HCT116 (cell line): ENCODE results near the gene HERC6.

Experiments used
- EZH2 ChIP-seq: fragments of 200-600 bp; sonication (generic); IDR thresholded peaks from 2 replicates; pipeline ENCODE4 v1.6.1; 2017; ENCODE audit warnings: antibody characterized with exemption, mixed run types
- RAD21 ChIP-seq: IDR thresholded peaks from 2 replicates; pipeline ENCODE4 v1.6.1; 2012; ENCODE audit warnings: low read depth, mild to moderate bottlenecking
- TF ChIP-seq, protein P1 (sequence below), 3 experiments: fragments of 200-600 bp in 1 of 3; sonication (generic) in 1 of 3; IDR thresholded peaks in 2 of 3; conservative IDR thresholded peaks in 1 of 3; 2 replicates each; pipeline ENCODE4 v1.5.1; 2012 to 2017; ENCODE audit warnings: low read depth in 2 of 3, low read length in 2 of 3, antibody characterized with exemption in 1 of 3, borderline replicate concordance in 1 of 3, control low read depth in 1 of 3, mild to moderate bottlenecking in 1 of 3, mixed read lengths in 1 of 3, mixed run types in 1 of 3, moderate library complexity in 1 of 3; ENCODE audit not compliant: insufficient read depth in 1 of 3

DNA sequence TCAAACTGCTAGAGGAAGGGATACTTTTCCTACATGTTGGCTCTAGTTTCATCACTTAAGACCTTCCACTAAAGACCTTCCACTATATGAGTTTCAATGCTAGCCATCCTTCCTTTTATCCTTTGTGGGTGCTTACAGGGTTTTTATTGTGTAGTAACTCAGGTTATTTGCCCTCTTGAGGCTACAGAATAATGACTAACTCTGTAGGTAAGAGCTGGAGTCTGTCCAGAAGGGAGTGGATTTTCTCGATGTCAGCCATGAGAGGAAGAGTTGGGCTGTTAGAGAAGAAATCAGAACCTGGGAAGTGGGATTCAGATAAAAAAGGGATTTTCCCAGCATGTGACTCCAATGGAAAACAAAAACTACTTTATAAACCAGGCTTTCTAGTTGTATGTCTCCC is 50.7 kb downstream of the HERC6 start:
- TF ChIP-seq, protein P1, sequence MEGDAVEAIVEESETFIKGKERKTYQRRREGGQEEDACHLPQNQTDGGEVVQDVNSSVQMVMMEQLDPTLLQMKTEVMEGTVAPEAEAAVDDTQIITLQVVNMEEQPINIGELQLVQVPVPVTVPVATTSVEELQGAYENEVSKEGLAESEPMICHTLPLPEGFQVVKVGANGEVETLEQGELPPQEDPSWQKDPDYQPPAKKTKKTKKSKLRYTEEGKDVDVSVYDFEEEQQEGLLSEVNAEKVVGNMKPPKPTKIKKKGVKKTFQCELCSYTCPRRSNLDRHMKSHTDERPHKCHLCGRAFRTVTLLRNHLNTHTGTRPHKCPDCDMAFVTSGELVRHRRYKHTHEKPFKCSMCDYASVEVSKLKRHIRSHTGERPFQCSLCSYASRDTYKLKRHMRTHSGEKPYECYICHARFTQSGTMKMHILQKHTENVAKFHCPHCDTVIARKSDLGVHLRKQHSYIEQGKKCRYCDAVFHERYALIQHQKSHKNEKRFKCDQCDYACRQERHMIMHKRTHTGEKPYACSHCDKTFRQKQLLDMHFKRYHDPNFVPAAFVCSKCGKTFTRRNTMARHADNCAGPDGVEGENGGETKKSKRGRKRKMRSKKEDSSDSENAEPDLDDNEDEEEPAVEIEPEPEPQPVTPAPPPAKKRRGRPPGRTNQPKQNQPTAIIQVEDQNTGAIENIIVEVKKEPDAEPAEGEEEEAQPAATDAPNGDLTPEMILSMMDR (IDR thresholded peaks at IDR 0.05 in 2 of 3, conservative IDR thresholded peaks at IDR 0.05 in 1 of 3; ENCODE audit: borderline replicate concordance in 1 of 3, insufficient read depth in 1 of 3, low read depth in 2 of 3, low read length in 2 of 3): no peak
- TF ChIP-seq EZH2: no peak
- no peak for TF ChIP-seq RAD21
